ACC112 (cell line): ENCODE measurements around the gene VMAC.
A peak's percentile ranks its signal among the peaks of the same experiment; 100 is the strongest.

Experiments used
- H2AFZ ChIP-seq: fragments of 200-600 bp; sonication (generic); one replicate; pipeline ENCODE4 v1.6.0; 2017; ENCODE audit warnings: antibody characterized with exemption, low read length; ENCODE audit not compliant: unreplicated experiment
- H3K27ac ChIP-seq: fragments of 200-600 bp; sonication (generic); 2 replicates; pipeline ENCODE4 v1.5.1; 2014; ENCODE audit warnings: low read depth, mild to moderate bottlenecking, antibody characterized with exemption, low read length, moderate library complexity
- H3K27me3 ChIP-seq: fragments of 200-600 bp; sonication (generic); 2 replicates; pipeline ENCODE4 v1.6.1; 2014; ENCODE audit warnings: mild to moderate bottlenecking, antibody characterized with exemption, low read length, moderate library complexity, mixed read lengths; ENCODE audit not compliant: insufficient read depth
- H3K36me3 ChIP-seq: fragments of 200-600 bp; sonication (generic); 2 replicates; pipeline ENCODE4 v1.6.1; 2016; ENCODE audit warnings: mild to moderate bottlenecking, antibody characterized with exemption, low read length, moderate library complexity, mixed read lengths; ENCODE audit not compliant: insufficient read depth
- H3K4me1 ChIP-seq: fragments of 200-600 bp; sonication (generic); one replicate; pipeline ENCODE4 v1.6.1; 2016; ENCODE audit warnings: low read length, mixed read lengths; ENCODE audit not compliant: insufficient read depth, unreplicated experiment, control insufficient read depth
- H3K4me3 ChIP-seq: fragments of 200-600 bp; sonication (generic); 2 replicates; pipeline ENCODE4 v1.5.1; 2014; ENCODE audit warnings: mild to moderate bottlenecking, low read depth, low read length
- H3K79me2 ChIP-seq: fragments of 200-600 bp; sonication (generic); one replicate; pipeline ENCODE4 v1.6.0; 2016; ENCODE audit warnings: low read length; ENCODE audit not compliant: control insufficient read depth, unreplicated experiment, insufficient read depth

Gene VMAC

DNA sequence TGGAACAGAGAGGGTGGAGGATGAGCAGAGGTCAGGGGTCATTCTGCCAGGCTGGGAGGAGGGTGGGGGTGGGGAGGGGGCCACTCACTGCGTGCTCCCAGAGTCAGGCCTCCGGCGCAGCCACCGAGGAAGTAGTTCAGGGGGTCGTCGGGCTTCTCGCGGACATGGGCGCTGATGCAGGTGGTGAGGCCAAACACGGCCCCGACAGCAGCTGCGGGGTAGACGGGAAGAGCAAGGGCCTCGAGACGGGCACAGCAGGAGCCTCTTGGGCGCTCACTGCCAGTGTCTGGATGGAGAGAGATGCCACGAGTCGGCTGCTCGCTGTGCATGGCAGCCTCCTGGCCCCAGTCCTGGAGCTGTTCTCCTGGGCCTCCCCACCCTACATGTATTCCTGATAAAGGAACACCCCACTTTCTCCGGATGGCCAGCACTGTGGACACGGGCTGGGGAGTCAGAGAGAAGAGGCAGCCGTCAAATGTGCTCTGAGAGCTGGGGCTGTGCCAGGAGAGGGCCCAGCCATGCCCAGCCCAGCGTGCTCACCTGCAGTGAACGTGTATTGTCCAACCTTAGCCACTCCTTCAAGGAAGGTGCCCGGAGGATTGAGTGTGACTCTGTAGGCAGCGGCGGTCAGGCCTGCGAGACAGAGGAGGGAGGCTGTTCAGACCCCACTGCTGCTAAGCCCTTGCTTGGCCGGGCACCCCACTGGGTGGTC is 8.2 kb upstream of the VMAC start:
- Histone ChIP-seq H3K4me3 (no peak overlapping the region), H3K4me1 (peaks cover 6% of the 10 kb centered on the region), H2AFZ (no peak overlapping the region), H3K36me3 (no peaks in the 10 kb centered on the region), H3K27me3 (no peaks in the 10 kb centered on the region), H3K27ac (no peak overlapping the region), H3K79me2 (peaks cover 22% of the 10 kb centered on the region)

- H3K36me3 ChIP-seq, result no peaks in the 10 kb centered on the region
Measured at GRCh38 chr19:5897189-5897969, 7.3 kb upstream of the VMAC start.

DNA sequence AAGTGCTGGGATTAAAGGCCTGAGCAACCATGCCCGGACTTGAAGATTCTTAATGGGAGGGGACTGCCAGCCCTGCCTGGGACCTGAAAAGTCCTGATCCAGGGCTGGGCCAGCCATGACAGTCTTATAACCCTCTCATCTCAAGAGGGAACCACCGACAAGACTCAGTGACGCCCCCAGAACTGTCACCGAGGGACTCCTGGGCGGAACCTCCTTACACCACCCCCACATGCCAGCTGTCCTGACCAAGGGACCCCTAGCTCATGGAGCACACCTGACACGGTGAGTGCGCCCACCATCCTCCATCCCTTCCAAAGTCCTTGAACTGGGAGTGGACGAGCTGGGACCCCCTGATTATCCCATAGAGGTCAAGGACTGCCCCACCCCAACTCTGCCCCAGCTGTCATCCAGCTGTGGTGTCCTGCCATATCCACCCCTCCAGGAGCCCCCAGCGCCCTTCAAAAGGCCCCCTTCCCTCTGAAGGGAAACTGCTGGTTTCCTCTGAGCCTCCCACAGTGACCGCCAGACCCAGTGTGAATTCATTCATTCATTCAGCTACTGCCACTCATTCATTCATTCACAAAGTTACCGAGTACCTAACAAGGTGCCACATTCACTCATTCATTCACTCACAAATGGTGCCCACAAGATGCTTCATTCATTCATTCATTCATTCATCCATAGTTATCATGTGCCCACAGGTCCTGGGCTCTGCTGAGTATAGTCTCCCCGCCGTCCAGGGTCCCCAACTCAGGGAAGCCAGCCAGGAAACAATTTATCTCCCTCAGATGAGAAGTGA is 4.7 kb upstream of the VMAC start:
- H2AFZ ChIP-seq, result no peak overlapping the region
- no peaks in the 10 kb centered on the region for H3K36me3 ChIP-seq
- no peak overlapping the region for H3K27ac ChIP-seq
- H3K4me3 ChIP-seq, result no peak overlapping the region
- H3K79me2 ChIP-seq, result peaks cover 38% of the 10 kb centered on the region
- peaks cover 11% of the 10 kb centered on the region for H3K4me1 ChIP-seq
- no peaks in the 10 kb centered on the region for H3K27me3 ChIP-seq

More at GRCh38 chr19:5897189-5897969, 7.3 kb upstream of the VMAC start:
- H2AFZ ChIP-seq, result no peak overlapping the region
- peaks cover 26% of the 10 kb centered on the region for H3K79me2 ChIP-seq
- H3K4me1 ChIP-seq, result peaks cover 8% of the 10 kb centered on the region
- H3K4me3 ChIP-seq, result no peak overlapping the region
- no peaks in the 10 kb centered on the region for H3K27me3 ChIP-seq
- H3K27ac ChIP-seq, result no peak overlapping the region

DNA sequence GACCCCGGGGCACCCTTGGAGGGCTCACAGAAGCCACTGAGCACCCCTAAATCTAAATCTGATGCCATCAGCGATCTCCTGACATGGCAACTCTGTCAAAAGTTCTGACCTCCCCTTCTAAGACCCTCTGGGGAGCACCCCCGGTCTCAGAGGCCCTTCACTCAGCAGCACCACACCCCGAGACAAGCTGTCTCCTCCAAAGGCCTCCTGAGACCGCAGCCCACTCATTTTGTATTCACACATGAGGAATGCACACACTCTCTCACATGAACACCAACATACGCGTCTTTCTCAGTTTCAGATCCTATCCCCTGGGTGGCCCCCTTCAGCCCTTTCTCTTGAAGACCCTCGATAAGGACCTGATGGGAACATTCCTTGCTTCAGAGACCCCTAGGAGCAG is 3.7 kb upstream of the VMAC start:
- no peak overlapping the region for H2AFZ ChIP-seq
- H3K79me2 ChIP-seq, result peaks cover 38% of the 10 kb centered on the region
- peaks cover 11% of the 10 kb centered on the region for H3K4me1 ChIP-seq
- no peaks in the 10 kb centered on the region for H3K36me3 ChIP-seq
- no peak overlapping the region for H3K4me3 ChIP-seq
- no peaks in the 10 kb centered on the region for H3K27me3 ChIP-seq
- H3K27ac ChIP-seq, result no peak overlapping the region

- Histone ChIP-seq H3K79me2 (peaks cover 36% of the 10 kb centered on the region), H3K4me3 (peak overlapping the region; percentile 88), H3K4me1 (peaks cover 11% of the 10 kb centered on the region), H2AFZ (peak overlapping the region; percentile 67), H3K27ac (peak overlapping the region; percentile 90), H3K27me3 (no peaks in the 10 kb centered on the region), H3K36me3 (no peaks in the 10 kb centered on the region)
Measured at GRCh38 chr19:5903056-5903623, 1.5 kb upstream of the VMAC start.

DNA sequence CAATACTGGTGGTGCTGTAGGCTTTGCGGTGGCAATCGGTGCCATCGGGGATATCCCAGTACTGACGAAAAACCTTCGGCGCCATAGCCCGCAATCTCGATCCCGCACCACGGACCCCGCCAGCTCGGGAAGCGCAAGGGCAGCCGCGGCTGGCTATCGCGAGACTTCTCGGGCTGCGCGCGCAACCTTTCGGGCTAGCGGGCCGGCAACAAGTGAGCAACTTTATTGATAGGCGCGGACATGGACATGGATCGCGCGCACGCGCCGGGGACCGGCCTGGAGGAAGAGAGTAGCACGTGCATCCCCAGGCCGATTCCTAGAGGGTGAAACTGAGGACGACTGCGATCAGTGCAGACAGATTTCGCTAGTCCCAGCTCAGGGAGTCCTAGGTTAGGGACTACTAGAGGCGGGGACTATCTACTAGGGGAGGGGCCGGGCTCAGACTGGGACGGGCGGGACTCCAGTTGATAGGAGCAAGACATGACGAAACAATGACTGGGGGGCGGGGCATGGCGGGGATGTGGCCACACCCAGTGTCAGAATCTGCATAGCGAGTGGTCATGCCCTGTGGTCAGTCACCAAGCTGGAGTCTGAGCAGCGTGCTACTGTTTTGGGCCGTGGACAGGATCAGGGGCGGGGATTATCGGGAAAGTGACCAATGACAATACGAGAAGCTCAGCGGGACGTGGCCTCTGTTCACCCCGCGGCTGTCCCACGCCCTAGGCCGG is 884 bp upstream of the VMAC start, which contains the start of gene NDUFA11:
TSS of gene NDUFA11 (minus strand) at position 167 of the 728 bp plus-strand sequence. CDS start at position 85, 82 bp downstream.
- peak within 1 kb of the TSS; percentile 67 for H2AFZ ChIP-seq
- H3K79me2 ChIP-seq, result peaks cover 34% of the 10 kb centered on the region
- H3K36me3 ChIP-seq, result no peaks in the 10 kb centered on the region
- H3K27ac ChIP-seq, result peak within 1 kb of the TSS; percentile 90
- no peaks in the 10 kb centered on the region for H3K27me3 ChIP-seq
- H3K4me1 ChIP-seq, result peaks cover 11% of the 10 kb centered on the region
- peak within 1 kb of the TSS; percentile 88 for H3K4me3 ChIP-seq

GRCh38 chr19:5905114-5905778 is 574 bp downstream of the VMAC start:
- Histone ChIP-seq H3K79me2 (peaks cover 26% of the 10 kb centered on the region), H3K27ac (no peak overlapping the region), H3K4me3 (peak overlapping the region; percentile 88), H3K4me1 (peaks cover 11% of the 10 kb centered on the region), H3K36me3 (no peaks in the 10 kb centered on the region), H2AFZ (peak overlapping the region; percentile 60), H3K27me3 (no peaks in the 10 kb centered on the region)

- Histone ChIP-seq H3K27ac (no peak overlapping the region), H3K4me3 (no peak overlapping the region), H3K4me1 (peaks cover 4% of the 10 kb centered on the region), H3K36me3 (no peaks in the 10 kb centered on the region), H3K79me2 (peaks cover 14% of the 10 kb centered on the region), H3K27me3 (no peaks in the 10 kb centered on the region), H2AFZ (no peak overlapping the region)
Measured at GRCh38 chr19:5907241-5907640, 2.6 kb downstream of the VMAC start.

GRCh38 chr19:5908773-5909442 is 4.2 kb downstream of the VMAC start:
- Histone ChIP-seq H3K4me3 (no peak overlapping the region), H3K4me1 (no peaks in the 10 kb centered on the region), H2AFZ (no peak overlapping the region), H3K27ac (no peak overlapping the region), H3K36me3 (no peaks in the 10 kb centered on the region), H3K79me2 (no peaks in the 10 kb centered on the region), H3K27me3 (no peaks in the 10 kb centered on the region)
